Central memory CD8-positive, alpha-beta T cell (primary cell): ENCODE data around the gene CRABP1.

ENCODE experiments used
- ATAC-seq: fragments of 150-1000 bp; cut with Tn5 transposase; replicated peaks from 2 replicates; pipeline ENCODE4 v1.10.0; 2022; ENCODE audit warnings: mild to moderate bottlenecking, moderate FRiP score, moderate number of reproducible peaks; ENCODE audit not compliant: poor library complexity, severe bottlenecking; ENCODE audit errors: extremely low read depth
- DNase-seq, 2 donors: peaks; one replicate each; pipeline ENCODE4 v3.0.0; 2021; ENCODE audit warnings: low spot score in 2 of 2
- H3K27ac Mint-ChIP-seq: one replicate; pipeline ENCODE4 v1.8.0; 2022; ENCODE audit warnings: low read depth, mild to moderate bottlenecking, moderate library complexity, mixed read lengths
- H3K27me3 Mint-ChIP-seq: one replicate; pipeline ENCODE4 v1.8.0; 2022; ENCODE audit warnings: mixed read lengths
- H3K36me3 Mint-ChIP-seq: one replicate; pipeline ENCODE4 v1.8.0; 2022; ENCODE audit warnings: mild to moderate bottlenecking, moderate library complexity, mixed read lengths; ENCODE audit not compliant: insufficient read depth
- H3K4me1 Mint-ChIP-seq: one replicate; pipeline ENCODE4 v1.8.0; 2022; ENCODE audit warnings: mixed read lengths
- H3K4me3 Mint-ChIP-seq: one replicate; pipeline ENCODE4 v1.8.0; 2022; ENCODE audit warnings: mild to moderate bottlenecking, moderate library complexity, mixed read lengths
- H3K9me3 Mint-ChIP-seq: one replicate; pipeline ENCODE4 v1.8.0; 2022; ENCODE audit warnings: mixed read lengths

Gene CRABP1

DNA sequence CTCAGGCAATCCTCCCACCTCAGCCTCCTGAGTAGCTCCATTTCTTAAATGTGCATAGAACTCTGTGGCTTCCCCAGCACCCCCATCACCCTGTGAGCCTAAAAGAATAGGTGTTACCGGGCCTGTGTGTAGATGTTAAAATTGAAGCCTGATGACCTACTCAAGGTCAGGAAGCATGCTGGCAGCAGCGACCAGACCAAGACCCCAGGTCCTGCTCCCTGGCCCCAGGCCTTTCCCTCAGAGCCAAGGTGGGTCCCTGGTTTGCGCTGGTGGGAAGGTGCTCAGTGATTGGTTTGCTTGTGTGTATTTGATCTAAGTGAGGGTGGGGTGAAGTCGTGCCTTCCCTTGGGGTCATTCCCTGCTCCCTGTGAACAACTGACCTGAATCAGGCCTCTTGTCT is 18.4 kb upstream of the CRABP1 start:
- no peak for ATAC-seq
- Mint-ChIP-seq H3K36me3 (no peaks in the 10 kb centered on the region), H3K9me3 (no peaks in the 10 kb centered on the region), H3K4me3 (no peak overlapping the region), H3K27ac (no peak overlapping the region), H3K27me3 (no peaks in the 10 kb centered on the region), H3K4me1 (no peaks in the 10 kb centered on the region)
- no peak for DNase-seq

DNA sequence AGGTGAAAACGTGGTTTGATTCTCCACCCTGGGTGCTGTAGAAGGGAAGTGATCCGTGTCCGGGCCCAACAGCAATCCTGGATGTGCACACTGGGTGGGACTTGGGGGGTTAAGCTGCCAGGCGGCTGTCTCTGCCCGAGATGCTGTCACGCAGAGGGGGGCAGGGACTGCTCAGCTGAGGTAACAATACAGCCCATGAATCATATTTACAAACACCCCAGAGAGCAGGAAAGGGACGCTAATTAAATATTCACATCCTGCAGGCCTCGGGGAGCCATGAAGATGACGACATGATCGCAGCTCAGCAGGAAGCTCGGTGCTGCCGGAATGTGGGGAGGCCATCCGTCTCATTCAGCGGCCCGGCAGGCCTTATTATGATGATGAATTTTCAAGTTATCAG is 17.9 kb upstream of the CRABP1 start:
- DNase-seq (no peak), ATAC-seq (no peak)
- H3K4me1 Mint-ChIP-seq, result no peaks in the 10 kb centered on the region
- H3K36me3 Mint-ChIP-seq, result no peaks in the 10 kb centered on the region
- H3K27me3 Mint-ChIP-seq, result no peaks in the 10 kb centered on the region
- H3K27ac Mint-ChIP-seq, result no peak overlapping the region
- H3K9me3 Mint-ChIP-seq, result no peaks in the 10 kb centered on the region
- no peak overlapping the region for H3K4me3 Mint-ChIP-seq

DNA sequence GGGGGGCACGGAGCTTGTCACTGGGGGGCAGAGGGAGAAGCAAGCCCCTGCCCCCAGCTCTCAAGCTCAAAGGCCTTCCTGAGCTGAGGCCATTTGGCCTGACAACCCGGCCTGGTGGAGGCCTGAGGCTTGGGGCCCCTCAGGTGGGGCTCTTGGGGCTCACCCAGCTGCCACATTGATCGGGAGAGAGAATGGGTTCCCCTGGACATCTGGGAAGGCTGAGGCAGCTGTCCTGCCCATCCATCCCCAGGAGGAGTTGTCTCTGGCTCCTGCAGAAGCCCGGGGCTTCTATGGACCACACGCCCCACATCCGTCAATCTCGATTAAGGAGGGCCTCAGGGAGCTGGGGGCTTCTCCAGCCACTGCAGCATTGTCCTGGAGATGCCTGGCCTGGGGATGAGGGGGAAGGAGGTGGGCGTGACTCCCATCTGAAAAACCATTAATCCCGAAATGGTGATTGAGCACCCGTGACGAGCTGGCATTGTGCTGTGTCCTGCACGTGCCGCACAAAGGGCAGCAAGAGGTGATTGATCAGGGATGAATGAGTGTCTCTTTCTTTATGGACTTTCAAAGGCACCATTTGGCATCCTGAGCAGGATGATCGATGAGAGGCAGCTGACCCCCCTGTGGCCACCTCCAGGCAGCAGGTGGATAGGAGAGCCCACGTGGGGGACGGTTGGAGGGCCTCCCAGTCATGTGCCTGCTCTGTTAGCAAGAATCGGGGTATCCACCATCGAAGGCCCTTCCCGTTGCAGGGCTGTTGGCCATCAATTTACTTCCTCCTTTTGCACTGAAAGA is 17.2 kb upstream of the CRABP1 start:
- Mint-ChIP-seq H3K9me3 (no peaks in the 10 kb centered on the region), H3K27me3 (no peaks in the 10 kb centered on the region), H3K4me1 (no peaks in the 10 kb centered on the region), H3K4me3 (no peak overlapping the region), H3K36me3 (no peaks in the 10 kb centered on the region), H3K27ac (no peak overlapping the region)
- no peak for ATAC-seq
- no peak for DNase-seq

DNA sequence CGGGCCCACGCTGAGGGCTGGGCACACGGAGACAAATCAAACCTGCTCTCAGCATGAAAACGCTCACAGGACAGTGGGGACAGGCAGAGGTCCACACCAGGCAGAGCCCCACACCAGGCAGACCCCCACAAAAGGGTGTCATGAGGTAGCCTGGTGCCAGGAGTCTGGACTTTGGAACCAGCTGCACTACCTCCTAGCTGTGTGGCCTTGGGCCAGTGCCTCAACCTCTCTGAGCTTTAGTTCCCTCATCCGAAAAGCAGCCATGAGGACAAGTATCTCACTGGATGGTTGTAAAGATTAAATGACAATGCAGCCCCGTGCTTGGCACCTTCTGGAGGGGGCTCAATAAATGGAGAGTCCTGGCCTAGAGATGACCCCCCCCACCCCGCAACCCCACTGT is 16.5 kb upstream of the CRABP1 start:
- H3K27ac Mint-ChIP-seq, result no peak overlapping the region
- H3K27me3 Mint-ChIP-seq, result no peaks in the 10 kb centered on the region
- no peaks in the 10 kb centered on the region for H3K4me1 Mint-ChIP-seq
- DNase-seq (no peak), ATAC-seq (no peak)
- H3K4me3 Mint-ChIP-seq, result no peak overlapping the region
- no peaks in the 10 kb centered on the region for H3K36me3 Mint-ChIP-seq
- H3K9me3 Mint-ChIP-seq, result no peaks in the 10 kb centered on the region

DNA sequence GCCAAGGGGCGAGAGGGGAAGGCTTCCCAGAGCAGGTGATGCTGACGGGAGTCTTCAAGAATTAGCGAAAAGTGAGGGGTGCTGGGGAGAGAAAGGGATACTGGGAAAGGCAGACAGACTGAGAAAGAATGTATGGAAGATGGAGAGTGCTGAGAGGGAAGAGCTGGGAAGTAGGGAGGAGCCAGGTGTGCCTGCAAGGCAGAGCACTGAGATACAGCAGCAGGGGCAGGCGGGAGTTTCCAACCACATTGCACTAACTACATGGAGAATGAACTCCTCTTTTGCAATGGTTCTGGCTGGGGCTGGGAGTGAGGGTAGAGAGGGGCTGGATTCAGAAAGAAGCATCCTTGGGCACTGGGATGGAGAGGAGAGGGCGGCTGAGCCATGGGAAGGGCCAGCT is 16.0 kb upstream of the CRABP1 start:
- H3K36me3 Mint-ChIP-seq, result no peaks in the 10 kb centered on the region
- no peak overlapping the region for H3K27ac Mint-ChIP-seq
- no peaks in the 10 kb centered on the region for H3K9me3 Mint-ChIP-seq
- no peak overlapping the region for H3K4me3 Mint-ChIP-seq
- no peak for DNase-seq
- no peaks in the 10 kb centered on the region for H3K4me1 Mint-ChIP-seq
- ATAC-seq, result no peak
- no peaks in the 10 kb centered on the region for H3K27me3 Mint-ChIP-seq

DNA sequence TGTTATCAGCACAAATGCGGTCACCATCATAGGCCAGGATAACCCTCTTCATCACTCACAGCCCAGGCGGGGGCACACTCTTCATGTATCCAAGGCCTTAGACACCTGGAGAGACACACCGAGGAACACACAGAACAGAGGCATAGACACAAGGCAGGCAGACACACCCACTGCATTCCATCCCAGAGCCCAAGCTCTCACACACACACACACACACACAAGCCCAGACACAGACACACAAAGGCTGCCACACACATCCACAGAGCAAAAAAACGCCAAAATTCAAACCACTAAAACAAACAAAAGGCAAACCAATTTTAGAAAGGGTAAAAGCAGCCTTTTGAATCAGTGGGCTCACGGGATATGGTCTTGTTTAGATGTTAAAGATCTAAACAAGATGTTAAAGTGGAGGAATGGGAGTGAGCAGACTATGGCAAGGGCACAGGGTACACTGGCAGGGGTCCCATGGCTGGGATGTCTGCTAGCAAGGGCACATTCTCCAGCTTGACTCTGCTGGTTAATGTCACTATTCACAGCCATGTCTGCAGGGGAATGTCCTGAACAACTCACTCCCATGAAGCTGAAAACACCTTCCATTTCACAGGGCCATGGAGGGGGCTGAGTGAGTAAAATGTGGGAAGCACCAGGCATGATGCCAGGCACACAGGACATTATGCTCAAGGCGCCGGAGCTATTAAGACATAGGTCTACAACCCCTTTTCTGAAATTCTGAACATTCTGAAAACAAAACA is 14.9 kb upstream of the CRABP1 start:
- no peaks in the 10 kb centered on the region for H3K4me1 Mint-ChIP-seq
- no peaks in the 10 kb centered on the region for H3K27me3 Mint-ChIP-seq
- H3K27ac Mint-ChIP-seq, result no peak overlapping the region
- H3K4me3 Mint-ChIP-seq, result no peak overlapping the region
- ATAC-seq (no peak), DNase-seq (no peak)
- H3K9me3 Mint-ChIP-seq, result no peaks in the 10 kb centered on the region
- H3K36me3 Mint-ChIP-seq, result no peaks in the 10 kb centered on the region

DNA sequence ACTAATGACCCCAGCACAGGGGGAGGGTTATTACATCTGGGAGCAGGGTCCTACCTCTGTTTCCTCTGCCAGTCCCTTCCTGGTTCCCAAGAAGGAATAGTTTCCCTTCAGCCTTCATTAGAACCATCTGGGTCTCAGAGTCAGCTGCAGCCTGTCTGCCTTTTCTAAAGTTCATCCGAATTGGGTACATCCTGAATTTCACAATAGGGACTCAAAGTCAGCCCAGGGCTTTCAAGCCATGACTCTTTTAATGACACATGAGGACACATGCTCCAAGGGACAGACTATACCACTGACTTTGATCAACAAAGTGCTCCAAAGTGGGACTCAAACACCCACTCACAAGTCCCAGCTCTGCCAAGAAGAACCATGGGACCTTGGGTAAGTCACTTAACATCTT is 12.7 kb upstream of the CRABP1 start:
- no peak overlapping the region for H3K27ac Mint-ChIP-seq
- DNase-seq (no peak), ATAC-seq (no peak)
- H3K4me3 Mint-ChIP-seq, result no peak overlapping the region
- H3K27me3 Mint-ChIP-seq, result no peaks in the 10 kb centered on the region
- no peaks in the 10 kb centered on the region for H3K36me3 Mint-ChIP-seq
- no peaks in the 10 kb centered on the region for H3K4me1 Mint-ChIP-seq
- no peaks in the 10 kb centered on the region for H3K9me3 Mint-ChIP-seq

DNA sequence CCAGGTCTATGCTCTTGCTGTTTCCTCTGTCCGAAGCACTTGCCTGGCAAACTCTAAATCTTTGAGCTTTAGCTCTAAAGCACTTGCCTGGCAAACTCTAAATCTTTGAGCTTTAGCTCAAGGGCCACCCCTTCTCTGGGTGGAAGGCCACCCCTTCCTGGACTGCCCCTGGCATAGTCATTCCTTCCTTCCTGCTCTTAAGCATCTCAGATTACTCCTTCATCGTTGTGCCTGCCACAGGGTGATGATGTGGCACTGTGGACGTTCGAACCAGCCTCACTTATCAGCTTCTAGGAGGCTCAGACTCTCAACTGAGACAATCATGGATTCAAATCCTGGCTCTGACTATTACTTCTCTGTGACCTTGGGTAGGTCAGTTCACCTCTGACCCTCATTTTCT is 10.5 kb upstream of the CRABP1 start:
- ATAC-seq, result no peak
- no peak for DNase-seq
- H3K4me3 Mint-ChIP-seq, result no peak overlapping the region
- H3K9me3 Mint-ChIP-seq, result no peaks in the 10 kb centered on the region
- no peaks in the 10 kb centered on the region for H3K27me3 Mint-ChIP-seq
- no peaks in the 10 kb centered on the region for H3K36me3 Mint-ChIP-seq
- no peaks in the 10 kb centered on the region for H3K4me1 Mint-ChIP-seq
- H3K27ac Mint-ChIP-seq, result no peak overlapping the region

DNA sequence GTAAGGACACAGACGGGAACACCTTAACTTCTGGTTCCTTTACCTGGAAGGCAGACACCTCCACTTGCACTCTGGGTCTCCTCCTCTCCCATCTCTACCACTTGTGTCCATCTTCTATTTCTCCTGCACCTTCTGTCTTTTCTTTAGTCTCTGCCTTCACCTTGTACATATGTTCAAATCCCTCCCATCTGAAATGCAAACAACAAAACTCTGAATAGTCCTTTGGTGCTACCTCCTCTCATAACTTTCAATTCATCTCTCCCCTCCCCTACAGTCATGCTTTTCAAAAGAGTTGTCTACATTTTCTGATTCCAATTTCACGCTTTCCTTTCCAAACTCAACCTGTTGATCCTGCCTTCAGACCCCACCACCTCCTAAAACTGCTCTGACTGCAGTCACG is 5.3 kb upstream of the CRABP1 start:
- peaks cover 24% of the 10 kb centered on the region for H3K27me3 Mint-ChIP-seq

DNA sequence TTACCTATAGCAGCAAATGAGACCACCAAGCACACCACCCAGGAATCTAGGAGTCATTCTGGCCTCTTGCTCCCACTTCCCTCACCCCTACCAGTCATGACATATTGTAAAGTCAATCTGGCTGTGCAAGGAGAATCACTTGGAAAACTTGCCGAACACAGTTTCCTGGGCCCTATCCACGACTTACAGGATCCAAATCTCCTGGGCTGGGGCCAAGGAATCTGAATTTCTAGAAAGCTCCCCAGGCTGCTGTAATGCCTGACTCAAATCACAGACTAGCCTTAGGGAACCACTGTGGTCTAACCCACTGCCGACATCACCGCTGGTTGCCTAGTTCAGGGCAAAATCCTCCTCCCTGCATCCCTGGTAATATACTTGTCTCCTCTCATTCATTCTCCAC is 4.2 kb upstream of the CRABP1 start:
- Mint-ChIP-seq H3K36me3 (no peaks in the 10 kb centered on the region), H3K4me3 (no peak overlapping the region), H3K4me1 (no peaks in the 10 kb centered on the region), H3K27ac (no peak overlapping the region), H3K9me3 (no peaks in the 10 kb centered on the region), H3K27me3 (peaks cover 24% of the 10 kb centered on the region)
- DNase-seq (no peak), ATAC-seq (no peak)

More for the DNA sequence above, 5.3 kb upstream of the CRABP1 start:
- Mint-ChIP-seq H3K4me3 (no peak overlapping the region), H3K4me1 (no peaks in the 10 kb centered on the region), H3K36me3 (no peaks in the 10 kb centered on the region), H3K27ac (no peak overlapping the region), H3K9me3 (no peaks in the 10 kb centered on the region)
- no peak for ATAC-seq
- DNase-seq, result no peak

DNA sequence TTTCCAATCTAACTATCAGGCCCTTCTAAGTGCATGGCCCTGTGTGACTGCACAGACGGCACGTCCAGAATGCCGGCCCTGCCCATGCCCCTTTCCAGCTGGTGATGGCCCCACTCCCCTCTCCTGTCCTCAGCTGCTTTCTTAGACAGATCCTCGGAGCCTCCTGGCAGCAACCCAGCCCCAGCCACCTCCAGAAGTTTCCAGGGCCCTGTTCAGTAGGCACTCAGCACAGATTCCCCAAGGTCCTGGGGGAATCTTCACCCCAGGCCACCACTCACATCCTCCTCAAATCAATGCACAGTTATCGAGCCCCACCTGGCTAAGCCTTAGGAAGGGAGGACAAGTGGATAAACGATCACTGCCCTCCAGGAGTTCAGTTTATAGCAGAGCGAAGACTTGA is 1.4 kb upstream of the CRABP1 start:
- no peak for ATAC-seq
- Mint-ChIP-seq H3K27me3 (peaks cover 45% of the 10 kb centered on the region), H3K27ac (no peak overlapping the region), H3K4me3 (no peak overlapping the region), H3K4me1 (no peaks in the 10 kb centered on the region), H3K36me3 (no peaks in the 10 kb centered on the region), H3K9me3 (no peaks in the 10 kb centered on the region)
- DNase-seq, result no peak

DNA sequence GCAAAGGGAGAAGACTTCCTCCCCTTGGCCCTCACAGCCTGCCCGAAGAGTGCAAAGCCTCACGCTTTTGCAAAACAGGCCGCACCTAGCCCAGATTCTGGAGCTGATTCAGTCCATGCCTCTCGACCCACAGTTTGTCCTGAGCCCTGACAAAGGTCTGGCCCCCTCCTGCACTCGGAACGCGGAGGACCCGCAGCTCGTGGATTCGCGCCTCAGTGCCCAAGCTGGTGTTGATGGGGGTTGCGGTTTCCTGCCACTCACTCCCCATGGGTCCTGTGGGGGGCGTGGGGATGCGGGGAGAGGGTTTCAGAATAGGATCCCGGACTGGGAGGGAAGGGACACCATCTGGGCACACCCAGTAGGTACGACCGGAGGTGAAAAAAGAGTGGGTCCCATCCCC is 594 bp upstream of the CRABP1 start:
- Mint-ChIP-seq H3K27ac (no peak overlapping the region), H3K4me3 (no peak overlapping the region), H3K4me1 (no peaks in the 10 kb centered on the region), H3K9me3 (no peaks in the 10 kb centered on the region), H3K27me3 (peaks cover 45% of the 10 kb centered on the region), H3K36me3 (no peaks in the 10 kb centered on the region)
- ATAC-seq (no peak), DNase-seq (no peak)
